Keratinocyte (primary cell): Measurements from ENCODE around the gene ZNRF1.

ENCODE experiments used
- CTCF ChIP-seq, 3 experiments: IDR thresholded peaks in 1 of 3; conservative IDR thresholded peaks in 1 of 3; optimal IDR thresholded peaks in 1 of 3; 2 replicates in 2 of 3; 3 replicates in 1 of 3; pipeline versions ENCODE3 to v1.5.1; 2011; ENCODE audit warnings: low read length in 3 of 3, mild to moderate bottlenecking in 3 of 3, moderate library complexity in 2 of 3, control low read depth in 1 of 3, inconsistent platforms in 1 of 3; ENCODE audit not compliant: insufficient read depth in 2 of 3; ENCODE audit errors: extremely low read depth in 1 of 3
- EZH2 ChIP-seq: IDR thresholded peaks from one replicate; pipeline ENCODE4 v1.6.1; 2012; ENCODE audit warnings: inconsistent platforms, mild to moderate bottlenecking, low read length, moderate library complexity

- TF ChIP-seq CTCF (optimal IDR thresholded peaks at IDR 0.05 in 1 of 3, IDR thresholded peaks at IDR 0.05 in 1 of 3, conservative IDR thresholded peaks at IDR 0.05 in 1 of 3; ENCODE audit: extremely low read depth in 1 of 3, insufficient read depth in 2 of 3, low read length in 3 of 3) (no peak), EZH2 (no peak)
Measured at GRCh38 chr16:74951681-74952080, 47.1 kb upstream of the ZNRF1 start.
